Fibroblast of villous mesenchyme (primary cell): ENCODE measurements around the gene ZNF736. TPM values are rescaled to one million over a fixed set of nuclear protein-coding genes. Genes with fewer than 3 reads are reported as not detected.
A peak's percentile ranks its signal among the peaks of the same experiment; 100 is the strongest.
"Not testable (repeated sequence)": the region's sequence is repeated elsewhere in the genome, so short reads cannot be mapped to it uniquely, and the experiment has no call there.

Experiments used
- DNase-seq: peaks from one replicate; pipeline ENCODE4 v3.0.0-alpha.2; 2010; ENCODE audit warnings: low read depth
- H3K4me3 ChIP-seq: 2 replicates; pipeline ENCODE4 v1.5.1; 2011; ENCODE audit warnings: low read depth, mild to moderate bottlenecking, low read length
- CTCF ChIP-seq: IDR thresholded peaks from 2 replicates; pipeline ENCODE4 v1.5.1; 2012; ENCODE audit warnings: low read depth, mild to moderate bottlenecking, low read length; ENCODE audit not compliant: insufficient read depth
- total RNA-seq: library from RNA; depleted of rRNA; stranded (reverse); fragments of >200 nt; gene quantifications from 2 replicates; pipeline ENCODE4 v1.2.3, GENCODE V29; 2012

ZNF736 gene
- 7.4 and 8.6 TPM in 2 replicates for total RNA-seq

- H3K4me3 ChIP-seq: peak within 1 kb of the TSS; percentile 96
- peak; percentile 93 for DNase-seq
- TF ChIP-seq CTCF: no peak
Observed at GRCh38 chr7:64313740-64314491, at the start of gene ZNF736. Gene ZNF736 (plus strand): TSS chr7:64313961. CDS start chr7:64314151, 190 bp downstream.

- no peak for TF ChIP-seq CTCF
- no peak for DNase-seq
- H3K4me3 ChIP-seq: no peak overlapping the region
Observed at GRCh38 chr7:64266341-64266919, 47.3 kb upstream of the ZNF736 start.

- no peak for DNase-seq
- TF ChIP-seq CTCF: no peak
Observed at GRCh38 chr7:64277630-64278029, 36.1 kb upstream of the ZNF736 start.

GRCh38 chr7:64294701-64295420 is 18.9 kb upstream of the ZNF736 start:
- no peak for TF ChIP-seq CTCF
- DNase-seq: no peak
- no peak overlapping the region for H3K4me3 ChIP-seq

More at GRCh38 chr7:64277630-64278029, 36.1 kb upstream of the ZNF736 start:
- no peak overlapping the region for H3K4me3 ChIP-seq

GRCh38 chr7:64297418-64297817 is 16.3 kb upstream of the ZNF736 start:
- DNase-seq, H3K4me3 ChIP-seq: not testable (repeated sequence)

GRCh38 chr7:64300641-64301405 is 12.9 kb upstream of the ZNF736 start:
- no peak overlapping the region for H3K4me3 ChIP-seq
- DNase-seq: no peak
- no peak for TF ChIP-seq CTCF
